Measurements from ENCODE around the gene WNT2. TPM values are rescaled to one million over a fixed set of nuclear protein-coding genes. Genes with fewer than 3 reads are reported as not detected.

WNT2 gene
- total and polyA plus RNA-seq, 11 donors, result 0.09 to 1.2 (median 0.20) TPM; not detected in 3

DNA sequence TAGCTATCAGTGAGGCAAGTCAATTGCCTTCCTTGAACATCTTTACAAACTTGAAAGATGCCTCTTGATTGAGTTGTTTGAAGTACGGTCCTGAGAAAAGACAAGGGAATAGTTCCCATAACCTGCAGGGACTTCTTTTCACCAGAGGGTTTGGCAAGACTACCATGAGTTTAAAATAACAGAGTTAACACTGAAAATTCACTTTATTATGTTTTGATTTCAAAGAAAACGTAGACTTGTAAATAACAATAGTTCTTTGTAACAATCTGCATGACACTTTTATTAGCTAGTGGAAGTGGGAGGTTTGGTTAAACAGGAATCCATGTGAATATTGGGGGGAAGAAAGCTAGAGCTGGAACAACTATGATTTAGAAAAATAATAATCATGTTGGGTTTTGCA lies 49.5 kb downstream of the WNT2 start:
- no peak overlapping the region for H3K27ac ChIP-seq
- no peaks in the 10 kb centered on the region for H3K9me3 ChIP-seq
- no peak overlapping the region for H3K4me3 ChIP-seq
- intact Hi-C loops (cut with DNase I), result no loop called here
- ATAC-seq, result no peak
- H3K36me3 ChIP-seq, result no peaks in the 10 kb centered on the region
- TF ChIP-seq, protein P1, sequence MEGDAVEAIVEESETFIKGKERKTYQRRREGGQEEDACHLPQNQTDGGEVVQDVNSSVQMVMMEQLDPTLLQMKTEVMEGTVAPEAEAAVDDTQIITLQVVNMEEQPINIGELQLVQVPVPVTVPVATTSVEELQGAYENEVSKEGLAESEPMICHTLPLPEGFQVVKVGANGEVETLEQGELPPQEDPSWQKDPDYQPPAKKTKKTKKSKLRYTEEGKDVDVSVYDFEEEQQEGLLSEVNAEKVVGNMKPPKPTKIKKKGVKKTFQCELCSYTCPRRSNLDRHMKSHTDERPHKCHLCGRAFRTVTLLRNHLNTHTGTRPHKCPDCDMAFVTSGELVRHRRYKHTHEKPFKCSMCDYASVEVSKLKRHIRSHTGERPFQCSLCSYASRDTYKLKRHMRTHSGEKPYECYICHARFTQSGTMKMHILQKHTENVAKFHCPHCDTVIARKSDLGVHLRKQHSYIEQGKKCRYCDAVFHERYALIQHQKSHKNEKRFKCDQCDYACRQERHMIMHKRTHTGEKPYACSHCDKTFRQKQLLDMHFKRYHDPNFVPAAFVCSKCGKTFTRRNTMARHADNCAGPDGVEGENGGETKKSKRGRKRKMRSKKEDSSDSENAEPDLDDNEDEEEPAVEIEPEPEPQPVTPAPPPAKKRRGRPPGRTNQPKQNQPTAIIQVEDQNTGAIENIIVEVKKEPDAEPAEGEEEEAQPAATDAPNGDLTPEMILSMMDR (IDR thresholded peaks at IDR 0.05), result no peak
- TF ChIP-seq POLR2A (IDR thresholded peaks at IDR 0.05), result no peak
- no peak for DNase-seq
- WGBS, 4 donors, result 68 to 74% (median 71%) methylated on average over 2 of the region's 2 CpGs
- H3K27me3 ChIP-seq, result peaks cover 0 to 4% (median 0%) of the 10 kb centered on the region in 9 donors
- no peaks in the 10 kb centered on the region for H3K4me1 ChIP-seq

DNA sequence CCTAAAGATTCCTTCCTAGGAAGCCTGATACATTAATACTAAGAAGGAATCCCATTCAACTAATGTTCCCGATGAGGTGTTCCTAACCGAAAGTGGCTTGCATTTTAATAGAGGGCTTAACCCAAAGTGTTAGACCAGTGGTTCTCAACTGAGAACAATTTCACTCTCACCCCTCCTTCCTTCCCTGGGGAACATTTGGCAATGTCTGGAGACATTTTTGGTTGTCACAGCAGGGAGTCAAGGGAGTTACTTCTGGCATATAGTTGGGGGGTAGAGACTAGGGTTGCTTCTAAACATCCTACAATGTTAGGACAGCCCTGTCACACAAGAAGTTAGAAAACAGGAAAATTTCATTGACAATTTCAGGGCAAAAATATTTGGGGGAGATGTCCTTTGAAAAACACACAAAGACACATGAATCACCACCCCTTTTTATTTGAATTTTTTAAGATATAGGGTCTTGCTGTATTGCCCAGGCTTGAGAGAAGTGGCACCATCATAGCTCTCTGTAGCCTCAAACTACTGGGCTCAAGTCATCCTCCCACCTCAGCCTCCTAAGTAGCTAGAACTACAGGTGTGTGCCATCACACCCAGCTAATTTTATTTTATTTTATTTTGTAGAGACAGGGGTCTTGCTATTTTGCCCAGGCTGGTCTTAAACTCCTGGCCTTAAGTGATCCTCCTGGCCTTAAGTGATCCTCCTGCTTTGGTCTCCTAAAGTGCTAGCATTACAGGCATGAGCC lies 50.7 kb downstream of the WNT2 start:
- Histone ChIP-seq H3K27ac (no peak overlapping the region), H3K9me3 (no peaks in the 10 kb centered on the region), H3K36me3 (no peaks in the 10 kb centered on the region), H3K27me3 (peaks cover 0 to 4% (median 0%) of the 10 kb centered on the region in 9 donors), H3K4me3 (no peak overlapping the region), H3K4me1 (no peaks in the 10 kb centered on the region)
- intact Hi-C loops (cut with DNase I), result no loop called here
- ATAC-seq (no peak), DNase-seq (no peak)
- TF ChIP-seq, protein P1 (IDR thresholded peaks at IDR 0.05), result no peak
- no peak for TF ChIP-seq POLR2A (IDR thresholded peaks at IDR 0.05)
- 72 to 100% (median 93%) methylated on average over 2 of the region's 2 CpGs for WGBS, 4 donors

DNA sequence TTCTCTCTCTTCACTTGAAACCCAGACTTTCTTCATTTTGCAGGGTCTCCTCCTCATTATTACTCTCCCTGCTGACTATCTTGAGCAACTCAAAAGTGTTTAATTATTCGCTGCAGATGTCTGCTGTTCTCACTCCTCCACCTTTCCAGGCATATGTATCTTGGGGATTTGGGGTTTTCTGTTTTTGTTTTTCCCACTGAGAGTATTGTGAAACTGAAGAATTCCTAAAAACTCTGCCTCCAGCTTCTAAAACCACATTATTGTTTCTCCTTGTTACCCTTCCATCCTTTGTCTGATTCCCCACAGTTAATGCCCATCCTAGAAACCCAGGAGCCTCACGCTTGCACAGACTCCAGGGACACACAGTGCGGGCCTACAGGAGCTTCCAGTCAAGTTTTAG lies 51.3 kb downstream of the WNT2 start:
- Histone ChIP-seq H3K4me3 (no peak overlapping the region), H3K27ac (no peak overlapping the region), H3K4me1 (no peaks in the 10 kb centered on the region), H3K27me3 (peaks cover 0 to 4% (median 0%) of the 10 kb centered on the region in 9 donors), H3K9me3 (no peaks in the 10 kb centered on the region), H3K36me3 (no peaks in the 10 kb centered on the region)
- DNase-seq (no peak), ATAC-seq (no peak)
- intact Hi-C loops (cut with DNase I), result no loop called here
- no peak for TF ChIP-seq POLR2A (IDR thresholded peaks at IDR 0.05)
- TF ChIP-seq, protein P1 (IDR thresholded peaks at IDR 0.05), result no peak
- WGBS, 4 donors, result 86 to 90% (median 88%) methylated on average over 3 of the region's 3 CpGs

DNA sequence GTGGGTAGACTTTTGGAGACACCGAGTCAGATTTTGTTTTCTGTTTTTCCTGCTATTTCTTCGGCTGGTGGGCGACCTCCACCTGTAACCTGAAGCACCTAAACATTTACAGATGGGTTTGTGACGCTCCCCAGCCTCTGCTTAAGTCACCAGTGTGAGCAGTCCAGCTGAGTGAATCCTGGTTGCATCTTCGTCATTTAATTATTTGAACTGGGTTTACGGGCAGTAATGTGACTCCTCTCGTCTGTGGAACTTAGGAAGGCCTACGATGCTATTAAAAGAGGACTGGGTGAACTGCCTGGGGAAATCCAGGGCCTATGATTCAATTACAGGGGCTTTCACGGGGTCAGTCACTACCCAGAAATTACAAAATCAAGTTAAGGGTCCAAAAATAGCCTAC lies 52.5 kb downstream of the WNT2 start:
- DNase-seq, result no peak
- no peak overlapping the region for H3K4me3 ChIP-seq
- WGBS, 4 donors, result 77 to 86% (median 82%) methylated on average over 9 of the region's 9 CpGs
- no peaks in the 10 kb centered on the region for H3K36me3 ChIP-seq
- no peaks in the 10 kb centered on the region for H3K4me1 ChIP-seq
- H3K27ac ChIP-seq, result no peak overlapping the region
- H3K9me3 ChIP-seq, result no peaks in the 10 kb centered on the region
- no peak for ATAC-seq
- intact Hi-C loops (cut with DNase I), result no loop called here
- no peak for TF ChIP-seq POLR2A (IDR thresholded peaks at IDR 0.05)
- TF ChIP-seq, protein P1 (IDR thresholded peaks at IDR 0.05), result no peak
- peaks cover 0 to 4% (median 0%) of the 10 kb centered on the region in 9 donors for H3K27me3 ChIP-seq
